Measurements from ENCODE around the gene KRTAP20-2.

- TF ChIP-seq CTCF (conservative IDR thresholded peaks at IDR 0.05; ENCODE audit: low read length) (no peak), EZH2phosphoT487 (IDR thresholded peaks at IDR 0.05; ENCODE audit: borderline replicate concordance) (no peak)
These were observed 45.6 kb downstream of the KRTAP20-2 start for GRCh38 chr21:30680586-30680985.

All from Loucy (cell line).